Loucy (cell line): ENCODE measurements around the gene ABAT.
A peak's percentile ranks its signal among the peaks of the same experiment; 100 is the strongest.

ENCODE experiments used
- H2AFZ ChIP-seq: fragments of 200-600 bp; sonication (generic); 2 replicates; pipeline ENCODE4 v1.6.0; 2016; ENCODE audit warnings: antibody characterized with exemption, mild to moderate bottlenecking, low read length, moderate library complexity
- H3F3A ChIP-seq: fragments of 200-600 bp; 2 replicates; pipeline ENCODE4 v1.6.0; 2016; ENCODE audit warnings: antibody characterized with exemption, low read depth, mild to moderate bottlenecking
- H3K27me3 ChIP-seq: fragments of 200-600 bp; sonication (generic); 2 replicates; pipeline ENCODE4 v1.6.1; 2014; ENCODE audit warnings: low read length, mild to moderate bottlenecking; ENCODE audit not compliant: insufficient read depth, poor library complexity, severe bottlenecking
- H3K36me3 ChIP-seq: fragments of 200-600 bp; sonication (generic); 2 replicates; pipeline ENCODE4 v1.6.1; 2016; ENCODE audit warnings: low read length; ENCODE audit not compliant: insufficient read depth
- H3K4me1 ChIP-seq: fragments of 200-600 bp; sonication (generic); 2 replicates; pipeline ENCODE4 v1.5.1; 2014; ENCODE audit warnings: low read length, mild to moderate bottlenecking; ENCODE audit not compliant: insufficient read depth, poor library complexity, severe bottlenecking
- H3K4me2 ChIP-seq: fragments of 200-600 bp; sonication (generic); 2 replicates; pipeline ENCODE4 v1.6.0; 2014; ENCODE audit warnings: antibody characterized with exemption, low read length, low read depth, mild to moderate bottlenecking; ENCODE audit not compliant: poor library complexity, severe bottlenecking
- H3K4me3 ChIP-seq: fragments of 200-600 bp; sonication (generic); 2 replicates; pipeline ENCODE4 v1.5.1; 2014; ENCODE audit warnings: low read length, mild to moderate bottlenecking, mixed read lengths; ENCODE audit not compliant: poor library complexity, severe bottlenecking
- H3K79me2 ChIP-seq: fragments of 200-600 bp; sonication (generic); 2 replicates; pipeline ENCODE4 v1.6.1; 2014; ENCODE audit warnings: low read length; ENCODE audit not compliant: insufficient read depth
- H3K9ac ChIP-seq: fragments of 200-600 bp; sonication (generic); 2 replicates; pipeline ENCODE4 v1.6.0; 2014; ENCODE audit warnings: mild to moderate bottlenecking, low read depth, low read length, moderate library complexity; ENCODE audit not compliant: poor library complexity, severe bottlenecking
- H3K9me2 ChIP-seq: fragments of 200-600 bp; sonication (generic); replicated peaks from 2 replicates; pipeline ENCODE4 v1.6.1; 2016; ENCODE audit warnings: low read depth, low read length, mixed read lengths
- H3K9me3 ChIP-seq: fragments of 200-600 bp; sonication (generic); 2 replicates; pipeline ENCODE4 v1.6.1; 2014; ENCODE audit warnings: mild to moderate bottlenecking, antibody characterized with exemption, low read length, low read depth; ENCODE audit not compliant: insufficient read depth
- H4K20me1 ChIP-seq: fragments of 200-600 bp; sonication (generic); 2 replicates; pipeline ENCODE4 v1.6.0; 2014; ENCODE audit warnings: antibody characterized with exemption, low read length, mild to moderate bottlenecking; ENCODE audit not compliant: insufficient read depth, poor library complexity, severe bottlenecking
- EZH2phosphoT487 ChIP-seq: fragments of 200-600 bp; IDR thresholded peaks from 2 replicates; pipeline ENCODE4 v1.6.1; 2018; ENCODE audit warnings: antibody characterized with exemption, mild to moderate bottlenecking, moderate library complexity, borderline replicate concordance
- TF ChIP-seq, protein P1 (sequence below): fragments of 200-600 bp; sonication (generic); conservative IDR thresholded peaks from 2 replicates; pipeline ENCODE4 v1.5.1; 2014; ENCODE audit warnings: mild to moderate bottlenecking, antibody characterized with exemption, low read length

Gene ABAT

GRCh38 chr16:8674413-8675022 is at the start of gene ABAT:
ABAT (plus strand) TSS chr16:8674617; CDS start chr16:8735740, 61,123 bp downstream.
- H3K4me3 ChIP-seq: peak within 1 kb of the TSS; percentile 74
- TF ChIP-seq, protein P1, sequence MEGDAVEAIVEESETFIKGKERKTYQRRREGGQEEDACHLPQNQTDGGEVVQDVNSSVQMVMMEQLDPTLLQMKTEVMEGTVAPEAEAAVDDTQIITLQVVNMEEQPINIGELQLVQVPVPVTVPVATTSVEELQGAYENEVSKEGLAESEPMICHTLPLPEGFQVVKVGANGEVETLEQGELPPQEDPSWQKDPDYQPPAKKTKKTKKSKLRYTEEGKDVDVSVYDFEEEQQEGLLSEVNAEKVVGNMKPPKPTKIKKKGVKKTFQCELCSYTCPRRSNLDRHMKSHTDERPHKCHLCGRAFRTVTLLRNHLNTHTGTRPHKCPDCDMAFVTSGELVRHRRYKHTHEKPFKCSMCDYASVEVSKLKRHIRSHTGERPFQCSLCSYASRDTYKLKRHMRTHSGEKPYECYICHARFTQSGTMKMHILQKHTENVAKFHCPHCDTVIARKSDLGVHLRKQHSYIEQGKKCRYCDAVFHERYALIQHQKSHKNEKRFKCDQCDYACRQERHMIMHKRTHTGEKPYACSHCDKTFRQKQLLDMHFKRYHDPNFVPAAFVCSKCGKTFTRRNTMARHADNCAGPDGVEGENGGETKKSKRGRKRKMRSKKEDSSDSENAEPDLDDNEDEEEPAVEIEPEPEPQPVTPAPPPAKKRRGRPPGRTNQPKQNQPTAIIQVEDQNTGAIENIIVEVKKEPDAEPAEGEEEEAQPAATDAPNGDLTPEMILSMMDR: no peak
- H3K4me2 ChIP-seq: peak within 1 kb of the TSS; percentile 74
- H3F3A ChIP-seq: no peaks in the 10 kb centered on the region
- H4K20me1 ChIP-seq: no peaks in the 10 kb centered on the region
- no peaks in the 10 kb centered on the region for H3K27me3 ChIP-seq
- no peaks in the 10 kb centered on the region for H3K36me3 ChIP-seq
- H3K9ac ChIP-seq: peak within 1 kb of the TSS; percentile 48
- H3K4me1 ChIP-seq: no peaks in the 10 kb centered on the region
- H3K9me3 ChIP-seq: no peaks in the 10 kb centered on the region
- no peaks in the 10 kb centered on the region for H3K9me2 ChIP-seq
- no peaks in the 10 kb centered on the region for H3K79me2 ChIP-seq
- H2AFZ ChIP-seq: peak within 1 kb of the TSS; percentile 49

GRCh38 chr16:8625491-8626087 is 48.8 kb upstream of the ABAT start:
- H3K4me3 ChIP-seq: no peak overlapping the region
- peaks cover 27% of the 10 kb centered on the region for H3K79me2 ChIP-seq
- H2AFZ ChIP-seq: no peak overlapping the region
- H3K4me1 ChIP-seq: peaks cover 7% of the 10 kb centered on the region
- H3K27me3 ChIP-seq: no peaks in the 10 kb centered on the region
- H3K4me2 ChIP-seq: no peak overlapping the region
- H3K36me3 ChIP-seq: peaks cover 13% of the 10 kb centered on the region; the same call in 1 of the 2 replicates
- H3K9me3 ChIP-seq: no peaks in the 10 kb centered on the region
- no peak overlapping the region for H3K9ac ChIP-seq
- no peak for TF ChIP-seq EZH2phosphoT487
- TF ChIP-seq, protein P1: no peak
- no peaks in the 10 kb centered on the region for H3K9me2 ChIP-seq
- peaks cover 12% of the 10 kb centered on the region for H4K20me1 ChIP-seq
- H3F3A ChIP-seq: no peaks in the 10 kb centered on the region

DNA sequence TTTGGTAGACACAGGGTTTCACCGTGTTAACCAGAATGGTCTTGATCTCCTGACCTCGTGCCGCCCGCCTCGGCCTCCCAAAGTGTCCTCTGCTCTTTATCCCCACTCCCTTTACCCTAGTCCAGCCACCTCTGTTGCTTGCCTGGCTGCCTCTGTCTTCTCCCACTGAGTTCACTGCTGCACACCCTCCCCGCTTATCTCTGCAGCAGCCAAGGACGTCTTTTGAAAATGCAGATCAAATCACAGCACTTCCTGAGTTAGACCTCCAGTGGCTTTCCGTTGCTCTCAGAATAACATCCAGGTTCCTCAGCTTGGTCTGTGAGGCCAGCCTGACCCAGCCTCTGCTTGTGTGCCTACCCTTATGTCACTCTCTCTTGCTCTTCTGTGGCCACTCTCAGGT is 47.5 kb upstream of the ABAT start:
- Histone ChIP-seq H3F3A (no peaks in the 10 kb centered on the region), H3K36me3 (peaks cover 16% of the 10 kb centered on the region; the same call in 1 of the 2 replicates), H3K9me2 (no peaks in the 10 kb centered on the region), H3K79me2 (peaks cover 23% of the 10 kb centered on the region), H3K27me3 (no peaks in the 10 kb centered on the region), H3K4me3 (no peak overlapping the region), H3K4me2 (peak overlapping the region; percentile 34), H3K4me1 (peaks cover 7% of the 10 kb centered on the region), H3K9me3 (no peaks in the 10 kb centered on the region), H3K9ac (no peak overlapping the region), H2AFZ (no peak overlapping the region), H4K20me1 (peaks cover 12% of the 10 kb centered on the region)
- TF ChIP-seq EZH2phosphoT487: no peak
- TF ChIP-seq, protein P1: no peak
